Mucosa of descending colon (tissue), 3 donors: ENCODE results near the gene MRPS6. TPM values are rescaled to one million over a fixed set of nuclear protein-coding genes. Genes with fewer than 3 reads are reported as not detected.

Source experiments
- ATAC-seq: fragments of 200-7000 bp; cut with Tn5 transposase; one replicate; pipeline ENCODE4 v1.9.1; 2020; ENCODE audit warnings: mild to moderate bottlenecking, moderate library complexity
- DNase-seq, 3 donors: peaks; one replicate each; pipeline ENCODE4 v3.0.0-alpha.2; 2020
- H3K36me3 ChIP-seq: fragments of 200-600 bp; one replicate; pipeline ENCODE4 v1.8.0; 2021; ENCODE audit warnings: low read depth, mild to moderate bottlenecking
- H3K4me1 ChIP-seq: fragments of 200-600 bp; one replicate; pipeline ENCODE4 v1.8.0; 2021; ENCODE audit warnings: low read depth, mild to moderate bottlenecking
- H3K4me3 ChIP-seq: fragments of 200-600 bp; one replicate; pipeline ENCODE4 v1.8.0; 2021; ENCODE audit warnings: mild to moderate bottlenecking
- H3K9me3 ChIP-seq: fragments of 200-600 bp; one replicate; pipeline ENCODE4 v1.8.0; 2021; ENCODE audit warnings: mild to moderate bottlenecking
- CTCF ChIP-seq: fragments of 200-600 bp; IDR thresholded peaks from one replicate; pipeline ENCODE4 v1.8.0; 2022; ENCODE audit warnings: antibody characterized with exemption, mild to moderate bottlenecking
- intact Hi-C, 2 donors: fragments of 100-400 bp; cut with DNase I in 1 of 2; cut with micrococcal nuclease in 1 of 2; formaldehyde crosslinking; loops; one replicate each; pipeline versions ENCODE4 v1.11.0 to v1.11.1; 2022; cut with DNase I, micrococcal nuclease
- long read RNA-seq, 2 donors: library from polyadenylated mRNA; unstranded; transcript quantifications; one replicate each; pipeline ENCODE4 v2.0.0, GENCODE V29; 2019 to 2021
- total RNA-seq, 3 donors: library from RNA; stranded (reverse); fragmentation: NEBNext Ultra II Directional in 2 of 3; extraction: Animal tissue kit (Norgen Biotek cat#: 25700) in 2 of 3; gene quantifications; one replicate each; pipeline versions ENCODE4 v1.2.1 to v1.2.4, GENCODE V29; 2021 to 2023
- donor health status: DM: no; HTN: no; CAD: no; lungs with moderate emphysema.
- donor health status: DM: no; HTN: no; CAD: no.
- donor health status: DM: no; HTN: yes; CAD: no.

The MRPS6 gene
- 100 to 1,000 TPM in 1 of 3 donors, 10 to 100 TPM in 2; 38.7 to 102 (median 42.6) TPM for total RNA-seq
- long read RNA-seq, donor 1, transcript MRPS6-201 (3 exons, 990 nt): major isoform, 190 of 213 reads
- long read RNA-seq, donor 1, partial matches to known transcripts: 1 of 213 reads
- long read RNA-seq, donor 1, other reads (novel, unspliced or antisense): 20 of 213 reads
- long read RNA-seq, donor 2, transcript MRPS6-201 (3 exons, 990 nt): major isoform, 71 of 82 reads
- long read RNA-seq, donor 2, partial matches to known transcripts: 0 of 82 reads
- long read RNA-seq, donor 2, other reads (novel, unspliced or antisense): 10 of 82 reads

- intact Hi-C loops: loop anchor here in 1 of 2 donors (10.0 kb wide), 1 partner anchor 132 kb away; no protein-coding TSS in a partner anchor
These were observed at the start of gene MRPS6, which contains the start of gene SLC5A3 for GRCh38 chr21:34073032-34073748. TSS of gene MRPS6 (plus strand) at chr21:34073578. CDS start at chr21:34073701, 123 bp downstream. TSS of gene SLC5A3 (plus strand) at chr21:34073578. CDS start at chr21:34095199, 21,621 bp downstream.

DNA sequence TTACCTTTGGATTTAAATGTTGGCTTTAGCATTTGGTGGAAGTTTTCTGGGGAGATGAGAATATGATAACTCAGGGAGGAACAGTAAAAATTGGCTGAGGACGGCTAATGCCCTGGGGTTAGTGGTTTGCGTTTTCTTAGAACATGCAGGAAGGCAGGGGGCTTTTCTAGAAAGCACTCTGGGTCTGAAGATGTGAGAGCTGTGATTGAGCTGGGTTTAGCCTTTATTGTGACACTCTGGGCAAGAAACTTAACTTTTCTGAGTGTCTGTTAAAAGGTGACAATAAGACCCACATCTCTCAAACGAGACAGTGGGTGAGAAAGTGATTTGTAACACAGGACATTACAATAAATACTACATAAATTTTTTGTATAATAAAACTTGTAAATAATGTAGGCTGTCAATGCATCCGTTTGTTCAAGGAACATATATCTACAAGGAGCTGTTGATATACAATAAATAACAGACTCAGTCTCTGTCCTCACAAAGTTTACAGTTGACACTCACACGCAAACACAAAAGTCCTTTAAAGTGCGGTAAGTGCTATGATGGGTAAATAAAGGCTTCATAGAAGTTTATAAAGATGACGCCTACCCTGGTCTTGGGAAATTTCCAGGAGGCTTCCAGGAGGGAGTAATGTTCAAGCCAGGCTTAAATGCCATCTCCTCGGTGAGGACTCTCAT is 49.5 kb upstream of the MRPS6 start:
- intact Hi-C loops: no loop called here
- H3K4me1 ChIP-seq: no peaks in the 10 kb centered on the region
- no peak for TF ChIP-seq CTCF
- H3K36me3 ChIP-seq: no peaks in the 10 kb centered on the region
- H3K4me3 ChIP-seq: no peak overlapping the region
- peaks cover 3% of the 10 kb centered on the region for H3K9me3 ChIP-seq
- ATAC-seq (no peak), DNase-seq (no peak)

More at GRCh38 chr21:34073032-34073748, at the start of gene MRPS6, which contains the start of gene SLC5A3:
- DNase-seq (peak; percentile 91 to 92 (median 92)), ATAC-seq (peak; percentile 91)
- H3K4me3 ChIP-seq: peak within 1 kb of the TSS; percentile 58
- TF ChIP-seq CTCF: no peak
- H3K36me3 ChIP-seq: no peaks in the 10 kb centered on the region
- no peaks in the 10 kb centered on the region for H3K9me3 ChIP-seq
- H3K4me1 ChIP-seq: peaks cover 26% of the 10 kb centered on the region

DNA sequence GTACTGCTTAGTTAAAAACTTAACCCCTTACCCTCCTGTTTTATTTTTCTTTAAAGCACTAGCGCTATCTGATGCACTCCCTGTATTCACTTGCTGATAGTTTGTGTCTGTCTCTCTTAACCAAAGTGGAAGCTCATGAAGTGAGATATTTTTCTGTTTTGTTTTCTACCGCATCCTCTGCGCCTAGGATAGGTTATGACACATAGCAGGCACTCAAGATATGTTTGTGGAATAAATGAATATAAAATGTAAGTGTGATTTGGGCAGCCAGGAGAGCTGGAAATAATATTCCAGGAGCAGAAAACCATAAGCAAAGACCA is 49.0 kb upstream of the MRPS6 start:
- no peak overlapping the region for H3K4me3 ChIP-seq
- no peak for TF ChIP-seq CTCF
- no peaks in the 10 kb centered on the region for H3K4me1 ChIP-seq
- no peak for ATAC-seq
- H3K9me3 ChIP-seq: peaks cover 3% of the 10 kb centered on the region
- no peaks in the 10 kb centered on the region for H3K36me3 ChIP-seq
- no peak for DNase-seq
- intact Hi-C loops: no loop called here

DNA sequence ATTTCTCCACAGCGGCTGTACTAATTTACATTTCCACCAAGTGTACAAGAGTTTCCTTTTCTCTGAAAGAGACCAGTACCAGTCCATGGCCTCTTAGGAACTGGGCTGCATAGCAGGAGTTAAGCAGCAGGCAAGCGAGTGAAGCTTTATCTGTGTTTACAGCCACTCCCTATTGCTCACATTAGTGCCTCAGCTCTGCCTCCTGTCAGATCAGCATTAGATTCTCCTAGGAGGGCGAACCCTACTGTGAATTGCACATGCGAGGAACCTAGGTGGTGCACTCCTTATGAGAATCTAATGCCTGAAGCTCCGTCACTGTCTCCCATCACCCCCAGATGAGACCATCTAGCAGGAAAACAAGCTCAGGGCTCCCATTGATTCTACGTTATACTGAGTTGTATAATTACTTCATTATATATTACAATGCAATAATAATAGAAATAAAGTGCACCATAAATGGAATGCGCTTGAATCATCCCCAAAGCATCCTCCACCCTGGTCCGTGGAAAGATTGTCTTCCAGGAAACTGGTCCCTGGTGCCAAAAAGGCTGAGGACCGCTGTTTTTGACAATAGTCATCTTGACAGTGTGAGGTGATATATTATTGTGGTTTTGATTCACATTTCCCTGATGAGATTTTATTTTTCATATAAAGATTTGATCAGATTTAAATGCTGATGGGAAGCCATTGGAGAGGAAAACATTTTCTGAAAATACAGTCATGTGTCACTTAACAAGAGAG is 45.5 kb upstream of the MRPS6 start:
- peaks cover 7% of the 10 kb centered on the region for H3K4me1 ChIP-seq
- intact Hi-C loops: no loop called here
- DNase-seq: peak in 1 of 3 donors; percentile 31

More for the DNA sequence above, 45.5 kb upstream of the MRPS6 start:
- TF ChIP-seq CTCF: no peak
- Histone ChIP-seq H3K4me3 (no peak overlapping the region), H3K36me3 (no peaks in the 10 kb centered on the region), H3K9me3 (no peaks in the 10 kb centered on the region)
- peak; percentile 68 for ATAC-seq
